ENCODE results near the gene PIGO. TPM values are rescaled to one million over a fixed set of nuclear protein-coding genes. Genes with fewer than 3 reads are reported as not detected.

PIGO gene
- total and polyA plus RNA-seq, 2 of the 4 experiments (the other 2 are of a cell fraction), result 9.3 to 18.2 TPM

DNA sequence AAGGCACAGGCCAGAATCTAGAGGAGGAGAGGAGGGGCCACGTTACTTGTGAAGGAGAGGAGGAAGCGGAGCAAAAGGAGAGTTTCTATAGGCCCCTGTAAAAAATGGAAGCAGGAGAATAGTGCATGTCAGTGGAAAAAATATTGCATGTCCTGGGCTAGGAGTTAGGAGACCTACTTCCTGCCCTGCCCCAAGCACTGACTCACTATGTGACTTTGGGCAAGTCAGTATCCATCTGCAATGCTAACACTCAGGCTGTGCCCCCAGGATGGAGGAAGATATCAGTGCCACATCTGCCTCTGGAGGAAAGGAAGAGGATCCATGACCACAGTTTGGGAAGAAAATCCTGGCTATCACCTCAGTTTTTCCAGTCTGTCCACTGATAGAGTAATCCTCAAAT lies 7.0 kb downstream of the PIGO start:
- Histone ChIP-seq H2BK20ac (ENCODE audit: low read depth, low read length) (no peak overlapping the region), H2BK120ac (ENCODE audit: low read depth, low read length) (no peak overlapping the region), H3K9me3 (ENCODE audit: control insufficient read depth, insufficient read depth, low read length) (no peaks in the 10 kb centered on the region), H2BK15ac (ENCODE audit: low read depth, low read length) (no peak overlapping the region), H4K91ac (ENCODE audit: insufficient read depth, low read depth, low read length) (no peak overlapping the region), H3K27me3 (ENCODE audit: control insufficient read depth, insufficient read depth, low read length) (no peaks in the 10 kb centered on the region), H3K36me3 (ENCODE audit: control insufficient read depth, insufficient read depth, low read length) (peaks cover 48% of the 10 kb centered on the region), H2AK9ac (replicated peaks; ENCODE audit: low read depth, low read length, poor library complexity) (no peak overlapping the region), H3K79me1 (ENCODE audit: low read depth in 1 of 2, low read length in 2 of 2) (peaks cover 0 to 4% of the 10 kb centered on the region in 2 experiments; a peak in 1 of 4 replicates), H3K4me1 (ENCODE audit: control insufficient read depth, insufficient read depth, low read length) (no peaks in the 10 kb centered on the region), H3K9ac (ENCODE audit: low read depth, low read length) (no peak overlapping the region), H3K14ac (replicated peaks; ENCODE audit: low read depth, low read length) (no peak overlapping the region), H3K4me3 (ENCODE audit: insufficient read depth, low read depth, low read length) (no peak overlapping the region), H4K8ac (ENCODE audit: low read depth in 2 of 2, low read length in 2 of 2) (no peak overlapping the region), H4K5ac (ENCODE audit: low read depth, low read length) (no peak overlapping the region), H3K4me2 (ENCODE audit: low read depth, low read length) (no peak overlapping the region), H2AK5ac (ENCODE audit: low read depth, low read length) (no peak overlapping the region), H3K56ac (ENCODE audit: extremely low read depth, insufficient read depth, low read length) (no peak overlapping the region), H2AFZ (replicated peaks; ENCODE audit: low read length, poor library complexity) (no peak overlapping the region), H3K23ac (ENCODE audit: low read depth, low read length) (no peak overlapping the region), H2BK5ac (ENCODE audit: low read depth, low read length, poor library complexity, severe bottlenecking) (no peak overlapping the region), H3K9me1 (ENCODE audit: insufficient read depth, low read length) (no peaks in the 10 kb centered on the region), H3K18ac (ENCODE audit: low read depth, low read length) (no peak overlapping the region), H3K27ac (ENCODE audit: insufficient read depth, low read length) (no peak overlapping the region), H3K4ac (ENCODE audit: low read depth, low read length) (no peak overlapping the region), H4K20me1 (ENCODE audit: insufficient read depth, low read length) (no peaks in the 10 kb centered on the region)
- CTCF ChIA-PET, result no interaction called here
- intact Hi-C loops (cut with micrococcal nuclease) (no loop called here), in situ Hi-C loops (cut with MboI; ENCODE audit: low sequenced_read_pairs) (no loop called here), dilution Hi-C loops (cut with HindIII; ENCODE audit: low sequenced_read_pairs, unreplicated experiment) (no loop called here)
- ATAC-seq (ENCODE audit: low read depth), result no peak
- POLR2A ChIA-PET (ENCODE audit: unreplicated experiment), result no interaction called here
- no CpG with 5 or more reads among the region's 2 CpGs for WGBS, 2 experiments (ENCODE audit: extremely low coverage in 2 of 2, insufficient read length in 1 of 2)
- DNase-seq, result no peak
- no TSS peak for BruUV-seq (replicated peaks)
- TF ChIP-seq, protein P1, sequence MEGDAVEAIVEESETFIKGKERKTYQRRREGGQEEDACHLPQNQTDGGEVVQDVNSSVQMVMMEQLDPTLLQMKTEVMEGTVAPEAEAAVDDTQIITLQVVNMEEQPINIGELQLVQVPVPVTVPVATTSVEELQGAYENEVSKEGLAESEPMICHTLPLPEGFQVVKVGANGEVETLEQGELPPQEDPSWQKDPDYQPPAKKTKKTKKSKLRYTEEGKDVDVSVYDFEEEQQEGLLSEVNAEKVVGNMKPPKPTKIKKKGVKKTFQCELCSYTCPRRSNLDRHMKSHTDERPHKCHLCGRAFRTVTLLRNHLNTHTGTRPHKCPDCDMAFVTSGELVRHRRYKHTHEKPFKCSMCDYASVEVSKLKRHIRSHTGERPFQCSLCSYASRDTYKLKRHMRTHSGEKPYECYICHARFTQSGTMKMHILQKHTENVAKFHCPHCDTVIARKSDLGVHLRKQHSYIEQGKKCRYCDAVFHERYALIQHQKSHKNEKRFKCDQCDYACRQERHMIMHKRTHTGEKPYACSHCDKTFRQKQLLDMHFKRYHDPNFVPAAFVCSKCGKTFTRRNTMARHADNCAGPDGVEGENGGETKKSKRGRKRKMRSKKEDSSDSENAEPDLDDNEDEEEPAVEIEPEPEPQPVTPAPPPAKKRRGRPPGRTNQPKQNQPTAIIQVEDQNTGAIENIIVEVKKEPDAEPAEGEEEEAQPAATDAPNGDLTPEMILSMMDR (conservative IDR thresholded peaks at IDR 0.05; ENCODE audit: low read depth, low read length), result no peak
- TF ChIP-seq POLR2A (IDR thresholded peaks at IDR 0.05; ENCODE audit: low read depth, low read length) (no peak), CHD1 (IDR thresholded peaks at IDR 0.05; ENCODE audit: low read depth, low read length) (no peak), SMC3 (IDR thresholded peaks at IDR 0.05; ENCODE audit: low read depth, low read length) (no peak), FOS (IDR thresholded peaks at IDR 0.05; ENCODE audit: low read depth, low read length) (no peak), RCOR1 (IDR thresholded peaks at IDR 0.05; ENCODE audit: insufficient replicate concordance, low read length) (no peak)
